Lower leg skin (tissue), 4 donors: Measurements from ENCODE around the gene YIF1B. TPM values are rescaled to one million over a fixed set of nuclear protein-coding genes. Genes with fewer than 3 reads are reported as not detected.

Experiments
- DNase-seq, 2 donors: peaks; one replicate each; pipeline ENCODE4 v3.0.0-alpha.2; 2019; ENCODE audit warnings: low spot score in 2 of 2
- H3K4me3 ChIP-seq: fragments of 200-600 bp; sonication (generic); 2 replicates; pipeline ENCODE4 v1.5.1; 2017; ENCODE audit warnings: mild to moderate bottlenecking, low read depth; ENCODE audit not compliant: poor library complexity, severe bottlenecking
- CTCF ChIP-seq, 3 donors: fragments of 450-650 bp; IDR thresholded peaks; one replicate each; pipeline ENCODE4 v1.5.1; 2016; ENCODE audit warnings: antibody characterized with exemption in 3 of 3, mild to moderate bottlenecking in 3 of 3, moderate library complexity in 2 of 3
- POLR2A ChIP-seq, 2 donors: fragments of 450-650 bp; IDR thresholded peaks; one replicate each; pipeline ENCODE4 v1.6.1; 2016 to 2017; ENCODE audit warnings: antibody characterized with exemption in 2 of 2, mild to moderate bottlenecking in 1 of 2, moderate library complexity in 1 of 2
- WGBS, 2 donors: methylation state at CpG; one replicate each; pipeline ENCODE4 v1.1.5; 2018; 5-methylcytosine and 5-hydroxymethylcytosine counted together
- intact Hi-C: fragments of 100-400 bp; cut with DNase I; formaldehyde crosslinking; loops from one replicate; pipeline ENCODE4 v1.15.0; 2023; ENCODE audit warnings: low total_unique reads
- total RNA-seq, 4 donors: library from RNA; depleted of rRNA; stranded (reverse); fragments of >200 nt; gene quantifications; one replicate each; pipeline ENCODE4 v1.1.0, GENCODE V29; 2016

The YIF1B gene
- total RNA-seq, 4 donors from 2014 or later = 14.1 to 38.5 (median 25.5) TPM

GRCh38 chr19:38289955-38290354 lies 25.8 kb downstream of the YIF1B start:
- no peak for DNase-seq
- 90 to 92% methylated on average over 15 of the region's 15 CpGs for WGBS, 2 donors
- H3K4me3 ChIP-seq = no peak overlapping the region
- TF ChIP-seq POLR2A (IDR thresholded peaks at IDR 0.05) (no peak), CTCF (IDR thresholded peaks at IDR 0.05) (no peak)
- intact Hi-C loops = no loop called here

- intact Hi-C loops = no loop called here
- no peak for DNase-seq
- 80 to 84% methylated on average over 13 to 16 of the region's 16 CpGs for WGBS, 2 donors
- no peak overlapping the region for H3K4me3 ChIP-seq
- no peak for TF ChIP-seq POLR2A (IDR thresholded peaks at IDR 0.05)
Observed at GRCh38 chr19:38288123-38288855, 27.5 kb downstream of the YIF1B start.

GRCh38 chr19:38287604-38288003 lies 28.1 kb downstream of the YIF1B start:
- TF ChIP-seq CTCF (IDR thresholded peaks at IDR 0.05) (no peak), POLR2A (IDR thresholded peaks at IDR 0.05) (no peak)
- WGBS, 2 donors = 77% methylated on average over 9 of the region's 9 CpGs
- intact Hi-C loops = no loop called here
- H3K4me3 ChIP-seq = no peak overlapping the region
- no peak for DNase-seq

- DNase-seq = no peak
- intact Hi-C loops = no loop called here
- WGBS, 2 donors = 62 to 72% methylated on average over 5 of the region's 5 CpGs
- H3K4me3 ChIP-seq = no peak overlapping the region
- no peak for TF ChIP-seq CTCF (IDR thresholded peaks at IDR 0.05)
- no peak for TF ChIP-seq POLR2A (IDR thresholded peaks at IDR 0.05)
Observed at GRCh38 chr19:38285567-38285966, 30.2 kb downstream of the YIF1B start.

- intact Hi-C loops = no loop called here
- DNase-seq = no peak
- H3K4me3 ChIP-seq = no peak overlapping the region
- 80 to 89% methylated on average over 7 of the region's 7 CpGs for WGBS, 2 donors
- TF ChIP-seq POLR2A (IDR thresholded peaks at IDR 0.05) = no peak
- no peak for TF ChIP-seq CTCF (IDR thresholded peaks at IDR 0.05)
Observed at GRCh38 chr19:38284422-38284821, 31.3 kb downstream of the YIF1B start.

GRCh38 chr19:38283271-38283670 lies 32.5 kb downstream of the YIF1B start:
- WGBS, 2 donors = 75 to 81% methylated on average over 8 of the region's 8 CpGs
- TF ChIP-seq CTCF (IDR thresholded peaks at IDR 0.05) (no peak), POLR2A (IDR thresholded peaks at IDR 0.05) (no peak)
- intact Hi-C loops = no loop called here
- no peak for DNase-seq
- H3K4me3 ChIP-seq = no peak overlapping the region
